BE2C (cell line): ENCODE measurements around the gene COPZ2.

Experiments used
- DNase-seq: peaks from one replicate; pipeline ENCODE4 v3.0.0-alpha.2; 2020
- H3K27me3 ChIP-seq: fragments of 250-450 bp; sonication (Bioruptor Pico); 2 replicates; pipeline ENCODE4 v1.5.1; 2020; ENCODE audit warnings: mild to moderate bottlenecking
- H3K36me3 ChIP-seq: fragments of 250-450 bp; sonication (Bioruptor Pico); 2 replicates; pipeline ENCODE4 v1.5.1; 2020; ENCODE audit warnings: mild to moderate bottlenecking
- H3K4me1 ChIP-seq: fragments of 250-450 bp; sonication (Bioruptor Pico); 2 replicates; pipeline ENCODE4 v1.5.1; 2020
- H3K4me3 ChIP-seq: 2 replicates; pipeline ENCODE4 v1.5.1; 2011; ENCODE audit warnings: low read depth, low read length
- H3K9me3 ChIP-seq: fragments of 250-450 bp; sonication (Bioruptor Pico); 2 replicates; pipeline ENCODE4 v1.5.1; 2020
- TF ChIP-seq, protein P1 (sequence below): IDR thresholded peaks from 2 replicates; pipeline ENCODE4 v1.5.1; 2012; ENCODE audit warnings: mild to moderate bottlenecking, low read depth, low read length

Gene COPZ2

DNA sequence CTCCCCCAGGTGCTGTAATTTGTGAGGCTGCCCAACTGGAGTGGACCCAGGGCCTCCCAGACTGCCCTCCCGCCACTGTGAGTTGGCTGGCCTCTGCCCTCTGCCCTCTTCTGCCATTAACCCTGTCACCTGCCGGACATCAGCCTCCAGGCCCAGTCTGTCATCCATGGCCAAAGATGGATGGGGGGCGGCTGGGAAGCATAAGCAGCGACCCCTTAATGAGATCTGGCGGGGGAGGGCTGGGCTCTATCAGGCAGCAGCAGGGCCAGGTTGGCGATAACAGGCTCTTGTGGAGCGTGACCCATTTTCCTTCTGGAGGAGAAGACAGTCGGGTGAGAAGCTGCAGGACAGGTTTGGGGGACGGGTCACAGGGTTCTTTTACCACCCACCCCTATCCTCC lies 41.4 kb downstream of the COPZ2 start:
- Histone ChIP-seq H3K4me1 (peaks cover 84% of the 10 kb centered on the region), H3K27me3 (no peaks in the 10 kb centered on the region)

DNA sequence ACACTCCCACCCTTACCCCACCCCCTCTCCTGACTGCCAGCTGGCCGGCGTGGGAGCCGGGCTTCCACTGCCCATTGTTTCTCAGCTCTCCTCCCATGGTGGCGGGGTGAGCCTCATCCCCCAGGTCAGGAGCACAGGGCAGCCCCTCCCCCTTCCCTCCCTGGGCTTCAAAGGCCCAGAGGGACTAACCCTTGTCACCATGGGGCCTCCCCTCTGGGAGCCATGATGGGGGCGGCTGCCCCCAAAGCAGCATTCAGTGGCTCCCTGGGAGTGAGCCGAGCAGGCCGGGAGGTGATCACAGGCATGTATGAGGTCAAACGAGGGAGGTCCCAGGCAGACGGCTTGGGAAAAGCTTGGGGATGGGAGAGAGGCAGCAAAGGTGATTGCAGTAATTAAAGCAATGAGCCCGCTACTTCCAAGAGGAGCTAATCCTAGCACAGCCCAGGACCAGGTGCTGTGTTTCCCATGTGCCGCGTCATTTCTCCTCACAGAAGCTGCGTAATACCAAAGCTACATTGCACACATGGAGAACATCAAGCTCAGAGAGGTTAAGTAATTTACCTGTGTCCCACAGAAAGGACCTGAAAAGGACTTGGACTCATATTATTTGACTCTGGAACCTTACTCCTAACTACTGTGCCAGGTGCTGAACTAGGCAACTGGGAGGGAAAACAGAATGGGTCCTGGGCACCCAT lies 42.2 kb downstream of the COPZ2 start:
- peak; percentile 39 for DNase-seq
- Histone ChIP-seq H3K9me3 (no peaks in the 10 kb centered on the region), H3K36me3 (no peaks in the 10 kb centered on the region), H3K27me3 (no peaks in the 10 kb centered on the region), H3K4me1 (peaks cover 88% of the 10 kb centered on the region), H3K4me3 (no peak overlapping the region; the same call in 1 of the 2 replicates)
- TF ChIP-seq, protein P1, sequence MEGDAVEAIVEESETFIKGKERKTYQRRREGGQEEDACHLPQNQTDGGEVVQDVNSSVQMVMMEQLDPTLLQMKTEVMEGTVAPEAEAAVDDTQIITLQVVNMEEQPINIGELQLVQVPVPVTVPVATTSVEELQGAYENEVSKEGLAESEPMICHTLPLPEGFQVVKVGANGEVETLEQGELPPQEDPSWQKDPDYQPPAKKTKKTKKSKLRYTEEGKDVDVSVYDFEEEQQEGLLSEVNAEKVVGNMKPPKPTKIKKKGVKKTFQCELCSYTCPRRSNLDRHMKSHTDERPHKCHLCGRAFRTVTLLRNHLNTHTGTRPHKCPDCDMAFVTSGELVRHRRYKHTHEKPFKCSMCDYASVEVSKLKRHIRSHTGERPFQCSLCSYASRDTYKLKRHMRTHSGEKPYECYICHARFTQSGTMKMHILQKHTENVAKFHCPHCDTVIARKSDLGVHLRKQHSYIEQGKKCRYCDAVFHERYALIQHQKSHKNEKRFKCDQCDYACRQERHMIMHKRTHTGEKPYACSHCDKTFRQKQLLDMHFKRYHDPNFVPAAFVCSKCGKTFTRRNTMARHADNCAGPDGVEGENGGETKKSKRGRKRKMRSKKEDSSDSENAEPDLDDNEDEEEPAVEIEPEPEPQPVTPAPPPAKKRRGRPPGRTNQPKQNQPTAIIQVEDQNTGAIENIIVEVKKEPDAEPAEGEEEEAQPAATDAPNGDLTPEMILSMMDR, result no peak

More for the DNA sequence above, 41.4 kb downstream of the COPZ2 start:
- TF ChIP-seq, protein P1, result no peak
- Histone ChIP-seq H3K9me3 (no peaks in the 10 kb centered on the region), H3K36me3 (no peaks in the 10 kb centered on the region), H3K4me3 (peak overlapping the region; percentile 28)
- DNase-seq, result peak; percentile 90

DNA sequence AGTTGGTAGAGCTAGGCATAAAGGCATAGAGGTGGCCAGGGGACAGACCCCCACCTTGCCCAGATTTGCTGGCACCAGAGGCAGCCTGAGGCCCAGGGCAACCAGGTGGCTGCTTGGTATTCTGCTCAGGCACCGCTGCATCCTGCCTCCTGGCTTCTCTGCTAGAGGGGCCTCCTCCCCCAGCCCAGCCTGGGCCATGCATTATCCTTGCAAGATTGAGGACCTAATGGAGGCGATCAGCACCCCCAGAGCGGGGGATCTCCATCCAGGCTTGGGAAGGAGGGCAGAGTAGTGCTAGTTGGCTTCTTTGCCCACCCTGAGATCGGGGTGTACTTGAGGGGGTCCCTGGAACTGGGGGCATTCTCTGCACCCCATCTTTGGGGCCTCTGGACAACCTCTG lies 42.9 kb downstream of the COPZ2 start:
- TF ChIP-seq, protein P1, result no peak
- no peak for DNase-seq
- Histone ChIP-seq H3K27me3 (no peaks in the 10 kb centered on the region), H3K36me3 (no peaks in the 10 kb centered on the region), H3K9me3 (no peaks in the 10 kb centered on the region), H3K4me1 (peaks cover 87% of the 10 kb centered on the region), H3K4me3 (no peak overlapping the region)

DNA sequence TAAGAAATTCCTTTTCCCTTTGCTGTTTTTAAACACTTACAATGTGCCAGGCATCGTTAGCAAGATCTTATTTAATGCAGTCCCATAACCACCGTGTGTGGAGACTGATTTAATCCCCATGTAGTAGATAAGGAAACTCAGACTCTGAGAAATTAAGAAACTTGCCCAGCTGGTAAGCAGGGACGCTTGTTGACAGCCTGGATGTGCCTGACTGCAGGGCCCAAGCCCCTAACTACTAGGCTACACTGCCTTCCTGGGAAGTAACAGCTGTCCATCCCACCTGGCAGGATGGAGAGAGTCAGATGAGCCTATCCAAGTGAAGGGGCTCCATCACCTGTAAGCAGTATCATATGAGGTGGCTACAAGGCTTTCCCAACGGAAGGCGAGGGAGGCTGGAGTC lies 43.6 kb downstream of the COPZ2 start:
- Histone ChIP-seq H3K4me1 (peaks cover 87% of the 10 kb centered on the region), H3K27me3 (no peaks in the 10 kb centered on the region)

DNA sequence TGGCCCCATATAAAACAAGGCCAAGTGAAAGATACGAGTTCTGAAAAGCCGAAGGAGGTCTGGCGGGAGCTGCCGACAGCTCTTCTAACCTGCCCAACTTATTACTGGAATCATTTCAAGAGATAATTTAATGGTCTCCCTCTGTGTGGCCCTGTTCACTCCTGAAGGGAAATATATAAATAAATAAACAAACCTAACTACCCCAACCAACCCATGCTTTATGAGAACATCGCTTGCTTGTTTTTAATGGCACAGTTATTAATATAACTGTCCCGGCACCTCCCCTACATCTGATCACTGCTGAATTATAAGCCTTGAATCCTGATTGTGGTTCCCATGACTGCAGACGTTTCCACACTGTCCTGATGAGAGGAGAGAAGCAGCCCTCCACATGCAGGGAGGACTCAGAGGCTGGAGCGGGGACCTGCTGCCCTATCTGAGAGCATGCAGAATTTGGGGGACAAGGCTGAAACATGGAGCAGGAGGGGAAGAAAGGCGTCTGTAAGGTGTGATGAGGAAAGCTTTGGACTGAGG lies 44.5 kb downstream of the COPZ2 start:
- TF ChIP-seq, protein P1, result no peak
- peaks cover 87% of the 10 kb centered on the region for H3K4me1 ChIP-seq
- no peaks in the 10 kb centered on the region for H3K36me3 ChIP-seq
- no peaks in the 10 kb centered on the region for H3K27me3 ChIP-seq
- DNase-seq, result no peak
- no peak overlapping the region for H3K4me3 ChIP-seq
- no peaks in the 10 kb centered on the region for H3K9me3 ChIP-seq

More for the DNA sequence above, 43.6 kb downstream of the COPZ2 start:
- TF ChIP-seq, protein P1, result no peak
- Histone ChIP-seq H3K36me3 (no peaks in the 10 kb centered on the region), H3K9me3 (no peaks in the 10 kb centered on the region), H3K4me3 (no peak overlapping the region)
- DNase-seq, result no peak

DNA sequence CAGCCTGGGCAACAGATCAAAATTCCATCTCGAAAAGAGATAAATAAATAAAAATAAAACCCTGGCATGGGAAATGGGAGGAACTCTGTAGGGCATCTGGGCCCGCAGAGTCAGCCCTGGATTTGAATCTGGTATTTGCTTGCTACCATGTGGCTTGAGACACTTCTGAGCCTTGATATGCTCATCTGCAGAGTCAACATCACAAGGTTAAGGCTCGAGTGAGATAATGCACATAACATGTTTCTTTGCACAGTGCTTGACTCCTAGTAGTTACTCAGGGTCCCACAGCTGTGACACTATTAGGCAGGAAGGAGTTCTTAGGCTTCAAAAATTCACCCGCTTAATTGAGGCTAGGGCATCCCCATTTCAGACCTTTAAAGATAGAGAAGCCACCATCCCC lies 45.4 kb downstream of the COPZ2 start:
- Histone ChIP-seq H3K4me1 (peaks cover 85% of the 10 kb centered on the region), H3K4me3 (no peak overlapping the region), H3K36me3 (no peaks in the 10 kb centered on the region), H3K9me3 (no peaks in the 10 kb centered on the region), H3K27me3 (no peaks in the 10 kb centered on the region)
- DNase-seq, result no peak
- TF ChIP-seq, protein P1, result no peak
